Tibial nerve (tissue), 4 donors: Measurements from ENCODE around the gene DYDC1. TPM values are rescaled to one million over a fixed set of nuclear protein-coding genes. Genes with fewer than 3 reads are reported as not detected.

ENCODE experiments used
- DNase-seq, 2 donors: peaks; one replicate each; pipeline ENCODE4 v3.0.0-alpha.2; 2019; ENCODE audit warnings: low spot score in 2 of 2
- H3K27ac ChIP-seq, 4 donors: fragments of 200-600 bp; sonication (generic) in 3 of 4; one replicate each; pipeline ENCODE4 v1.5.1; 2017 to 2019; ENCODE audit warnings: mild to moderate bottlenecking in 1 of 4
- H3K27me3 ChIP-seq, 2 donors: fragments of 200-600 bp; sonication (generic) in 1 of 2; one replicate each; pipeline versions ENCODE4 v1.5.1 to v1.6.0; 2017 to 2019
- H3K36me3 ChIP-seq, 3 donors: fragments of 200-600 bp; sonication (generic); one replicate each; pipeline ENCODE4 v1.5.1; 2018 to 2019
- H3K4me1 ChIP-seq, 4 donors: fragments of 200-600 bp; sonication (generic) in 3 of 4; one replicate each; pipeline ENCODE4 v1.5.1; 2017 to 2019
- H3K4me3 ChIP-seq, 4 donors: fragments of 200-600 bp; sonication (generic) in 3 of 4; one replicate each; pipeline ENCODE4 v1.5.1; 2017 to 2019; ENCODE audit warnings: mild to moderate bottlenecking in 1 of 4, moderate library complexity in 1 of 4
- H3K9me3 ChIP-seq, 4 donors: fragments of 200-600 bp; sonication (generic) in 3 of 4; one replicate each; pipeline ENCODE4 v1.5.1; 2017 to 2019
- CTCF ChIP-seq, 5 experiments: fragments of 200-600 bp in 3 of 5; fragments of 450-650 bp in 2 of 5; sonication (generic) in 3 of 5; IDR thresholded peaks; one replicate each; pipeline ENCODE4 v1.5.1; 2016 to 2019; ENCODE audit warnings: antibody characterized with exemption in 5 of 5, mild to moderate bottlenecking in 3 of 5, moderate library complexity in 2 of 5
- EP300 ChIP-seq, 2 donors: sonication (generic); formaldehyde crosslinking; IDR thresholded peaks; one replicate each; pipeline ENCODE4 v1.6.1; 2017; ENCODE audit warnings: antibody characterized with exemption in 2 of 2, mild to moderate bottlenecking in 1 of 2
- POLR2A ChIP-seq, 2 donors: fragments of 450-650 bp; IDR thresholded peaks; one replicate each; pipeline ENCODE4 v1.6.1; 2017; ENCODE audit warnings: antibody characterized with exemption in 2 of 2, mild to moderate bottlenecking in 2 of 2, moderate library complexity in 2 of 2
- whole genome bisulfite sequencing, 2 donors: methylation state at CpG; one replicate each; pipeline ENCODE4 v1.1.5; 2018; 5-methylcytosine and 5-hydroxymethylcytosine counted together
- total RNA-seq, 4 donors: library from RNA; depleted of rRNA; stranded (reverse); fragments of >200 nt; gene quantifications; one replicate each; pipeline ENCODE4 v1.1.0, GENCODE V29; 2016

Gene DYDC1
- total RNA-seq, 4 donors from 2014 or later, result not detected

GRCh38 chr10:80397014-80397413 lies 40.5 kb upstream of the DYDC1 start:
- H3K4me3 ChIP-seq, result no peak overlapping the region
- no peak overlapping the region for H3K27ac ChIP-seq
- TF ChIP-seq EP300 (IDR thresholded peaks at IDR 0.05), result no peak
- no peak for TF ChIP-seq CTCF (IDR thresholded peaks at IDR 0.05)
- TF ChIP-seq POLR2A (IDR thresholded peaks at IDR 0.05), result no peak
- DNase-seq, result no peak
- 78 to 84% methylated on average over 2 of the region's 2 CpGs for WGBS, 2 donors
- no peaks in the 10 kb centered on the region for H3K9me3 ChIP-seq
- no peaks in the 10 kb centered on the region for H3K4me1 ChIP-seq
- H3K36me3 ChIP-seq, result no peaks in the 10 kb centered on the region
- no peaks in the 10 kb centered on the region for H3K27me3 ChIP-seq

GRCh38 chr10:80394358-80394916 lies 37.9 kb upstream of the DYDC1 start:
- no peaks in the 10 kb centered on the region for H3K27me3 ChIP-seq
- no peak overlapping the region for H3K27ac ChIP-seq

GRCh38 chr10:80392250-80392649 lies 35.7 kb upstream of the DYDC1 start:
- Histone ChIP-seq H3K4me1 (peaks cover 0 to 13% (median 6%) of the 10 kb centered on the region in 4 donors), H3K27me3 (no peaks in the 10 kb centered on the region), H3K4me3 (no peak overlapping the region), H3K27ac (no peak overlapping the region), H3K36me3 (no peaks in the 10 kb centered on the region), H3K9me3 (no peaks in the 10 kb centered on the region)
- no peak for DNase-seq
- WGBS, 2 donors, result 56 to 67% methylated on average over 6 of the region's 6 CpGs
- TF ChIP-seq POLR2A (IDR thresholded peaks at IDR 0.05), result no peak
- no peak for TF ChIP-seq CTCF (IDR thresholded peaks at IDR 0.05)
- TF ChIP-seq EP300 (IDR thresholded peaks at IDR 0.05), result no peak

More at GRCh38 chr10:80394358-80394916, 37.9 kb upstream of the DYDC1 start:
- no peaks in the 10 kb centered on the region for H3K9me3 ChIP-seq
- no peaks in the 10 kb centered on the region for H3K4me1 ChIP-seq
- no peak for DNase-seq
- no peak overlapping the region for H3K4me3 ChIP-seq
- TF ChIP-seq EP300 (IDR thresholded peaks at IDR 0.05) (no peak), CTCF (IDR thresholded peaks at IDR 0.05) (no peak), POLR2A (IDR thresholded peaks at IDR 0.05) (no peak)
- H3K36me3 ChIP-seq, result no peaks in the 10 kb centered on the region
- 47 to 88% methylated on average over 2 of the region's 2 CpGs for WGBS, 2 donors

GRCh38 chr10:80390740-80391139 lies 34.2 kb upstream of the DYDC1 start:
- Histone ChIP-seq H3K4me1 (peaks cover 0 to 20% (median 8%) of the 10 kb centered on the region in 4 donors), H3K36me3 (no peaks in the 10 kb centered on the region), H3K4me3 (no peak overlapping the region), H3K27ac (no peak overlapping the region), H3K9me3 (no peaks in the 10 kb centered on the region), H3K27me3 (no peaks in the 10 kb centered on the region)
- no peak for DNase-seq
- TF ChIP-seq EP300 (IDR thresholded peaks at IDR 0.05) (no peak), POLR2A (IDR thresholded peaks at IDR 0.05) (no peak), CTCF (IDR thresholded peaks at IDR 0.05) (no peak)
- 86 to 88% methylated on average over 9 of the region's 9 CpGs for WGBS, 2 donors

GRCh38 chr10:80382989-80383388 lies 26.4 kb upstream of the DYDC1 start:
- peak in 1 of 2 donors; percentile 10 for DNase-seq
- Histone ChIP-seq H3K4me1 (peaks cover 0 to 13% (median 2%) of the 10 kb centered on the region in 4 donors), H3K27me3 (no peaks in the 10 kb centered on the region), H3K36me3 (no peaks in the 10 kb centered on the region), H3K4me3 (no peak overlapping the region), H3K27ac (no peak overlapping the region), H3K9me3 (no peaks in the 10 kb centered on the region)
- TF ChIP-seq POLR2A (IDR thresholded peaks at IDR 0.05) (no peak), CTCF (IDR thresholded peaks at IDR 0.05) (peak; percentile 51 to 82 (median 72))
- WGBS, 2 donors, result 11 to 14% methylated on average over 4 of the region's 4 CpGs
